HPDE6-E6E7 (cell line): ENCODE measurements around the gene RYR3.

ENCODE experiments used
- DNase-seq: peaks from one replicate; pipeline ENCODE4 v3.0.0; 2011; ENCODE audit warnings: missing footprints; ENCODE audit errors: extremely low spot score

The RYR3 gene

DNA sequence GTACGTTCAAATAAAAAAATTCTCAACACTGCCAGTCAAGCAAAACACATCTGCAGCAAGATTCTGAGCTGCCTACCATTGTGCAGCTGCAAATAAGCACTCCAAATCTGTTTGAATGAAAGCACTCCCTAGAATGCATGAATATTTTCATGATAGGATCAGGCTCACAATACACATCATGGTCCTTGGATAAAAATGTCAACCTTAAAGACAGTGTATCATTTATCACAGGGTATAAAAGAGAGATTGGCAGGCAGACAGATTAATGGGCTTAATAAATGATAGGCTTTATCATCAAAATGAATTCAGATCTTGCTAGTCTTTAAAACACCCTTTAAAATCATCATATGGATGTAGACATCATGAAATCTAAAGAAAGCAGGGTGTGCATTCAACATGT is 9.2 kb downstream of the RYR3 start:
- no peak for DNase-seq

DNA sequence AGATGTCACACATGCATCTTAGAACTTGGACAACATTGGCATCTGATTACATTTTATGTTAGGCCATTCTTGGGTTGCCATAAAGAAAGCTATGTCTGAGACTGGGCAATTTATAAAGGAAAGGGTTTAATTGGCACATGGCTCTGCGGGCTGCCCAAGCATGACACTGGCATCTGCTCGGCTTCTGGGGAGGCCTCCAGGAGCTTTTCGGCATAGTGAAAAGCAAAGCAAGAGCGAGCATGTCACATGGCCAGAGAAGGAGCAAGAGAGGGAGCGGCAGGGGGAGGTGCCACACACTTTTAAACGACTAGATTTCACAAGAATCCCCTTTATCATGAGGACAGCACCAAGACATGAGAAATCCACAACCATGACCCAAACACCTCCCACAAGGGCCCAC is 11.3 kb downstream of the RYR3 start:
- DNase-seq = no peak

DNA sequence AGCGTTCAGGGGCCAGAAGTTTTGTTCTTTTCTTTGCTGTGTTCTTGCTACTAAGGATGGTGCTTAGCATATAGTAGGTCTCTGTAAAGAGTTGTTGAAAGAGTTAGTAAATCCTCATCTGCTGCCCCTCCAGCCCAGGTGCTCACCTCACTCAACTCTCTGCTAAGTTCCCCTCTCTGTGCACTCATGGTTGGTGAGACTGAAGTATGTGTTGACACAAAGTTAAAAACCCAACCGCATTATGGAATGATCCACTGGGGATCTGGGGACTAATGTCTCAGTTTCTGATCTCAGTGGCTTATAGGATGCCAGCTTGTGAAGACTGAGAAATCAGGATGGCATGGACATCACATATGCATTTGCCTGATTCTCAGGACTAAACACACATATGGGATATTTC is 13.8 kb downstream of the RYR3 start:
- no peak for DNase-seq

DNA sequence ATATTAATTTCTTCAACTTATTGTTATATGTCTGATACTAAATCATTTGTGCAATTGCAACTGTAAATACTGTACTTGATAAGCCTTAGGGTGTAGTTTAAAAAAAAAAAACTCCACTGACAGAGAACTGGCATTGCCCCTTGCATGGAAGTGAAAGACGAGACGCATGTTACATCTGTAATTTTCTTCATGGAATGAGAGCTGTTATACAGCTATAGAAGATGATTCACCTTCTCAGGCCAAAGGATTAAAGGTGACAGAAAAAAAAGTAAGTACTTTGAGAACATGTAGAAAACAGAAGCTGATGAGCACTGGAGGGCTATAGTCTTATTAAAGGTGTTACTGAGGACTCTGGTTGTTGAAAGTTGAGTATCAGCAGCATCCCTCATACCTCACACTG is 16.1 kb downstream of the RYR3 start:
- no peak for DNase-seq

DNA sequence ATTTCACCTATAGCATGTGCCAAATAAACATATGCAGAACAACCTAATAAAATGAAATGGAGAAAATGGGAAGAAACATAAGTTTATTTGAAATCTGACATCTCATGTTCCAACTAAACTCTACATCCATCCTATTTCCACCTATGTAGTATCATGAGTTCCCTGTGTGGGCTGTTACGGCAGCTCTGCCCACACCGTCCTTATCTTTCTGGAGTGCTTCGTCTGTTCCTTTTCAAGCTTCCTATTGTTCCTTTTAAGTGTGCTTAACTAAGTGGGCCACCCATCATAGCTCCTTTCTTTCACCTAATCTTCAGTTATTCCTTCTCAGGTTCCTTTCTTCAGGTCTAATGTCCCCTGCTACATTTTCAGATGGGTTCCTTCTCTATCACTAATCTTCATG is 17.3 kb downstream of the RYR3 start:
- no peak for DNase-seq

DNA sequence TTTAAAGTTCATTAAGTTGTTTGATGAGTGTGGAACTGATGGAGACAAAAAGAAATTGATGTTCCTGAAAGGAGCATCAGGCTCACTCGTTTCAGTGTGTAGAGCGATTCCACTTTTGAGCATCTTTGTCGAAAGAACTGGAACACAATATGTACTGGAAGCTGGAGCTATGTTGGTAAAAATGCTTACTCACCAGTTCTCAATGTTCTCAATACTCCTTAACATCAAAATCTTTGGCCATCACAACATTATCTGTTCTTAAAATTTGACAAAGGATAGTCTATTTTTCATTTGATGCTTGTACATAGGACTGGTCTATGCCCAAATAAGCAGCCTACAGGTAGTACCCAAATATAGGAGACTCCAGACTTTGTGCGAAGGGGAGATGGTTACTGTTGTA is 18.7 kb downstream of the RYR3 start:
- no peak for DNase-seq

DNA sequence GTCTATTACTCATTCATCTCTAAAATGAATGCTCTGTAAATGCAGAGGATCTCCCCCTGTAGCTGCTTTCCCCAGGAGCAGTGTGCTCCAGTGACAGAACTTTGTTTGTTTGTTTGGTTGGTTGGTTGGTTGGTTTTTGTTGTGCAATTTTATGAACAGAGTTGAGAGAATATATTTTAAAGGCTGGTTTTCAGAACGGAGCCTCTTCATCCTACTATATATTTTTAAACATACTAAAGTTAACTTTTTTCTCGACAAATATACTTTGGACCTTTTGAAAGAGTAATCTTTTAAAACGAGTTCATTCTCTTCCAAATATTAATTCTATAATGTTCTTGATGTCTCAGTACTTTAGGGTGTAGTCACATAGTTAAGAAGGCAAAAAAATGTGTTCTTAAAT is 20.2 kb downstream of the RYR3 start:
- DNase-seq = no peak

DNA sequence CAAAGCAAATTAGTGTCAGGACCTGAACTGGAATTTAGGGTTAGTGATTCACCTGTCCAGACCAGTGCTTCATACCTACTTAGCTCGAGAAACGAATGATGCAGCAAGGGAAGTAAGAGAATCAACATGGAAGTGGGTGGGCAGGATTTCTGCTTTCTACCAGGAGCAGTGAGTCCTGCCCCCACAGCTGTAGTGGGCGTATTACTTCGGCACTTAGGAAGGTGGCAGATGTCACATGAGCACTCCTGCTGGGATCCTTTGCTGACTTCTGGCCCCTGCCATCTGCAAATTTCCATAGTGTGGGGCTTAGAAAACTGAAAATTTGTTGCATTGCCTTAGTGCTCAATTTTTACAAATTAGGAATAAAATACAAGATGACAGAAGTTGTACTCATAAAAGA is 31.2 kb downstream of the RYR3 start:
- DNase-seq = no peak

DNA sequence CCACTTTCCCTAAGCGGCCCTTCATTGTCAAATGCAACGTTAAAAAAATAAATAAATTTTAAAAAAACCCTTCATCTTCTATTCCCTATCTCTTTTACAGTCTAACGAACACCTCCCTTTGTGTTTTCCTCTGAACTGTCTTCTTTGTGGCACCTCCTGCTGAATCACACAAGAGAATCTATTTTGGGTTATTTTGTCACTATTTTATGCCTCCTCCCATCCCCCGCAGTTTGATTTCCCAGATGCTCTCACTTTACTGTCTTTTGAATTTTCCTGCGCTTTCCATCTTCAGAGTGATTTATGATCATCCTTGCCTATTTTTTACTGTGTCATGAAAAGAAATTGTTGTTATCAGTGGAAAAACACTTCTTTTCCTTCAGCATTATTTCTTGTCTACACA is 32.5 kb downstream of the RYR3 start:
- no peak for DNase-seq

DNA sequence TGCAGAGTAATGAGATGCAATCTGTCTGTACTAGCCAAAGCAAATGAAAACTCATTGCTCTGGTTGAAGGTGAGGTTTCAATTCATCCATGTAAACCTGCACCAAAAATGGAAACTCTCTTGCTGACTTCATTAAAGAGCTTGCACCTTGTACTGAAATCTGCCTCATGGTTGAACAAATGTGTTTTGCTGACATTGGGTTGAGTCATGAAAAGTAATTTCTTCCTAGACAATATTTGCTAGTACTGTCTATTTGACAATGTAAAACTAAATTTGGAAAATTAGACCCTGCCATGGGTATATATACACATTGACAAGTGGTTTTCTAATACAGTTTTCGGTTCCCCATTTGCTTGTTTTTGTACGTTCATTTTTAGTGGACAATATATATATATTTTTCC is 33.3 kb downstream of the RYR3 start:
- no peak for DNase-seq

DNA sequence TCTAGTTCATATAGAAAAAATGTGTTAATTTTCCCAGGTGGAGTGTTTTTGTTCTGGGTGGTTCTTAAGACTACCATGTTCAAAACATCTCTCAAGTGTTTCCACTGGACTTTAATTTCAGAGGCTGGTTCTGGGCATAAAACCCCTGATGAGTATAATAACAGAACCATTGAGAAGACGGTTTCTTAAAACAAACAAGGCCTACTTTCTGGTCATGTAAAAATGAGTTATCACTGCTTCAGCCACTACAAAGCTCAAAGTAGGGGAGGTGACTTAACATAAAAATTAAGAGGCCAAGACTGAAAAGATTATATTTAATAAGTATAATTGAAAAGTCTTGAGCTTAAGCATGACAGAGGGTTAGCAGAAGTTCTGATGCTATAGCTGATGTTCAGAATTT is 33.8 kb downstream of the RYR3 start:
- no peak for DNase-seq

DNA sequence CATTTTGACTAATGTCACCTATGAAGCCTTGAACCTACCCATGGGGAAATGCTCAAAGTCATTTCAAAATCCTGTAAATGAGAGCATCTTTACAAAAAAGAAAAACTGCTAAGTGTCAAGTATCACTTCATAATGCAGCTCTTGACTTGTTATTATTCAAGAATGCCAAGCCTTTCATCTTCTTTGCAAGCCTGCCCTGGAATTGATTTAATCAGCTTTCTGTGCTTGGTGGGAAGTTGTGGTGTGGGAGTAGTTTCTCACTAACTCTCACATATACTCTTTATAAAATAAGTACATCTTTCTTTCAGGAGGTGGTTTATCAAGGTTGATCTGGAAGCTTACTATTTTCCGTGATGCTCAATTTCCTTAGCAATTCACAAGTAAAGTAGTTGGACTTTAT is 43.6 kb downstream of the RYR3 start:
- no peak for DNase-seq

DNA sequence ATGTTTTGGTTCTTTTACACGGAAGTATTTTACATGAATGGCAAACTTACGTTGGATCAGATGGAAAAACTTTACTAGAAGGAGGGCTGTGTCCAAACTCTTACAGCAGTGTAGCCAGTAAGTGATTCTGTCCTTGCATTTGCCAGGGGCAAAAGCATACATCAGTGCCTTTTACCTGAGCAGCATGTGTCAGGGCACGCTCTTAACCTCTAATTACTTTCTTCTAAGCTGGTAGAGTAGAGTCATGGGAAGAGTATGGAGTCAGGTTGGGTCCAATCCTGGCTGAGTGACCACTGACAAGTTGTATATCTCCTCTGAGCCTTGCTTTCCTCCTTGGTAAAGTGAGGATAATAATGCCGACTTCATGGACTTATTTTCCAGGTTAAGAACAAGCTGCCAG is 47.1 kb downstream of the RYR3 start:
- DNase-seq = no peak

DNA sequence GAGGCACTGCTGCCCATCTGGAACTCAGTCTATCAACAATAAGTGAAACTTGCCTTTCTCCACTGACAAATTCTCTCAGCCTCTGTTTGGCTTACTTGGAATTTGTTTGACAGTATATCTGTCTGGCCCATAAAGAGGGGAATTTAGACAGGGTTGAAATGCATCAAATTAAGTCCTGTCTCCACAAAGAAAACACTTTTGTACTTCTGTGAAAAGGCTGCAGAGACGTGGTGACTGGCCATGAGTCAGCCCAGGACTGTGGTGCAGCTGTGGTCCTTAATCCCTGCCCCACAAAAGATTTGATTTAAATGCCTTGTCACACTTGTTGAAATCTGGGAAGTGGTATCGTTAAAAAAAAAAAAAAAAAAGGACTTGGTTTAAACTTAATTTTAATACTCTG is 47.5 kb downstream of the RYR3 start:
- no peak for DNase-seq

DNA sequence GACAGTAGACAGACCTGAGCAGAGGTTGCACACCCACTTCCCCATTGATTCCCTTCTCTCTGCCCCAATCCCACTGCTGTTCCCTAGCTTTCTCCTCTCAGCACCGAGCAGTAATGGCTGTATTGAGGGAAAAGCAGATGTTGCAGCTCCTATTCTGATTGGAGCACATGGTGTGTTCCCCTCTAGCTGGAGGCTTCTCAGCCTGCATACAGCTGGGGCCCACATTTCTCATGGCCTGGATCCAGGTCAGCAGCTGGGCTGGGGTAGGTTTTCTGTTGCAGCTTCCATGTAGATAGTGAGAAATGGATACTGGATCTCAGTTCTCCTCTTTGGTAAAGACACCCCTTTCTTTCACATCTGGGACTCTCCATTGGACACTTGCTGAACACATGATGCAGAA is 50.1 kb downstream of the RYR3 start:
- no peak for DNase-seq

DNA sequence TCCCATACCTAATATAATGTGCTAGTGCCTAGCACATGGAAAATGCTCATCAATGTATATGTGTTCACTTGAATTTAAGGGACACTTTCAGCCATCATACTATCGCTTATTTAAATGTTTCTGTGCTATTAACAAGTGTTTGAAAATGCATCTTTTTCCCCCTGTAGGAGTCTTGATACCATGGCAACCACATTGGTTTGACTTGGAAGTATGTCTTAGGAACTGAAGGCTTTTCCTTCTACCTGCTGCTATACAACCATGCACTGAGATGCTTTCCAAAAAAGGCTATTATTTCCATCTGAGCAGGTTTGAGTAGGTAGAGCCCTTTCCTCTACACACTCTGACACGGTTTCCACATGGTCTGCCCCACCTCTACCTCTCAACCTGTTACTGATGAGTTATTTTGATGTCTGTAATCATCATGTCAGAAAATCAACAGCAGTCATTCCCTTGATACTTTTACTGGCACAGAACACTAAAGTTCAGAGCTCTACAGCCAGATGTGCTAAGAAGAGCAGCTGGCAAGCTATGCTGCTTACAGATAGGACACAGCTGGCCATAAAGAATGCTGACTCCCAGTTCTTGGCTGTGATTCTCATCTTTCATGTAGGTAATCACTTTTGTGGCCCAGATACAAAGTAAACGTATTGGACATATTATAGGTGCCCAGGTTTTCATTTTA is 59.3 kb downstream of the RYR3 start:
- DNase-seq = no peak

DNA sequence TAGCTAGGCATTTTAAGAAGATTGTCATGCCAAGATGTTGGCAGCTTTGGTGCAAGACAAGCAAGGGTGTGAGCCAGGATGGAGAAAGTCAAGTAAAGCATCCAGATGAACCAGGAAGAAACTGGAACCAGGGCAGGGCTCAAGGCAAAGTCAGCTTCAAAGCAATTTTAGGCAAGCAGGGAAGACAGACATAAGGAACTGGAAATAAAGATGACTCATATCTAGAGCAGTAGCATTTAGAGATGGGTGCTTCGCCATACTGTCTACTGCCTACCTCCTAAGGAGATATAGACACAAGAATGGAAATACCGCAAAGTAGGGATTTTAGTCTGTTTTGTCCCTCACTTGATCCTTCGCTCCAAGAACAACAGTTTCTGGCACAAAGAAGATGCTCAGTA is 59.9 kb downstream of the RYR3 start:
- DNase-seq = no peak

DNA sequence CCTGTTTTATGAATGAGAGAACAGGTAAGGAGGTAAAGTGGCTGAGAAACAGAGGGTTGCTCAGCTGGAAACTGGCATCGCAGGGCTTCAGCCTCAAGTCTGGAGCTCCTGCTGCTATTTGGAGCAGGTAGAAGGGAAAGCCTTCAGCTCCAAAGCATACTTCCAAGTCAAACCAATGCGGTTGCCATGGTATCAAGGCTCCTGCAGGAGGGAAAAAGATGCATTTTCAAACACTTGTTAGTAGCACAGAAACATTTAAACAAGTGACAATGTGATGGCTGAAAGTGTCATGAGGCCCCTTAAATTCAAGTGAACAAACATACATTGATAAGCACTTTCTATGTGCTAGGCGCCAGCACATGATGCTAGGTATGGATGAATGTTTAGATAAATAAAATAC is 60.4 kb downstream of the RYR3 start:
- no peak for DNase-seq

DNA sequence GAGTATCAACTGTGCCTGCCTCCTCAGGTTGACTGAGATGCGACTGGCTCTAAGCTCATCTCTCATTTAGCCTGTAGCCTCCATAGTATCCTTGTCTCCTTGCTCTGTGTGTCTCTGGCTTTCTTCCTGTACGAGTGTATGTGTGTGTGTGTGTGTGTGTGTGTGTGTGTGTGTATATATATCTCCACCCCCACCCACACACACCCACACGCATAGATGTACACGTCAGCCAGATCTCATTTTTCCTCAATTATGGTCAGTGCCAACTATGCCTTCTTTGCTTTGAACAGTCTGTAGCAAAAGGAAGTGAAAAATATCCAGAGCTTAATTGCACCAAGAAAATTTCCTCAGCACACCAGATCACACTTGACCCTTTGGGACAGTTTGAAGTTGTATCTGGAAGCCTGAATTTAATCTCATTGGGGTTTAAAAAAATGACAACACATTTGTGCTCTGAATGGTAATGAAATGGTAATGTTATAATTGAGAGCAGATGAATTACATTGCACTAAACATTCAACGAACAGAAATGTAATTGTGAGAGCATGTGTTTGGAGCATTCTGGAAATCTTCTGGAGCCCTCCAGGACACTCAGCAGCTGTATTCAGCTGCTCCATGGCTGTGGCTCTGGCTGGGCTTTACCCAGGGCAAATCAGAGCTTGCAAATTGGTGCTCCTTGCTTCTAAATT is 63.6 kb downstream of the RYR3 start:
- DNase-seq = no peak

DNA sequence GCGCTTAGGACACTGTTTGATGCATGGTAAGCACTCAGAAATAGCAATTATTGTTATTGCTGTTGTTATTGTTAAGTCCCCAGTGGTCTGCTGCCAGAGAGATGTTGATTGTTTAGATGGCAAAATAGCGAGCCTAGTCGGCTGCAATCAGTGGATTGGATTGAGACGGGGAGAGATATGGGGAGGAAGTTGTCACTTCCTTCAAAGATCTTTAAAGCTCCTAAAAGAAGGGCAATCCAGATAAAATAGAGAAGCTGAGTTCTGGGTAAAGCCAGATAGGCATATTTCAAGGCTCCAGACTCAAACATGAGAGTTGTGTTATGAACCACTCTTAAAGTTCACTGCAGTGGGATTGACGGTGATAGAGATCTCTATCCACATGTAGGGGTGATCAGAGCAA is 64.5 kb downstream of the RYR3 start:
- DNase-seq = no peak

DNA sequence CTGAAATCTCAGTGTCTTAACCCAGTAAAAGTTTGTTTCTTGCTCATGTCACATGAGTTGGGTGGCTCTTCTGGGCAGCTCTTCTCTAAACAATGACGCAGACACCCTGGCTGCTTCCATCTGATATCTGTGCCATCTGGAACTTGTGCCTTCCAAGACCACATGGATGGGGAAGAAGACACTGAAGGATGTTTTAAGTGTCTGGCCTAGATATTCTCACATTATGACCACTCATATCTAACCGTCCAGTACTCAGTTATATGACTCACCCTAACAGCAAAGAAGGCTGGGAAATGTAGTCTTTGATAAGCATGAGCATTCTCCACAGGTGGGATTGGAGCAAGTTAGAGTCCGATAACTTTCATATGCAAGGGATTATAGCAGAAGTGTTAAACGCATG is 66.4 kb downstream of the RYR3 start:
- DNase-seq = no peak

DNA sequence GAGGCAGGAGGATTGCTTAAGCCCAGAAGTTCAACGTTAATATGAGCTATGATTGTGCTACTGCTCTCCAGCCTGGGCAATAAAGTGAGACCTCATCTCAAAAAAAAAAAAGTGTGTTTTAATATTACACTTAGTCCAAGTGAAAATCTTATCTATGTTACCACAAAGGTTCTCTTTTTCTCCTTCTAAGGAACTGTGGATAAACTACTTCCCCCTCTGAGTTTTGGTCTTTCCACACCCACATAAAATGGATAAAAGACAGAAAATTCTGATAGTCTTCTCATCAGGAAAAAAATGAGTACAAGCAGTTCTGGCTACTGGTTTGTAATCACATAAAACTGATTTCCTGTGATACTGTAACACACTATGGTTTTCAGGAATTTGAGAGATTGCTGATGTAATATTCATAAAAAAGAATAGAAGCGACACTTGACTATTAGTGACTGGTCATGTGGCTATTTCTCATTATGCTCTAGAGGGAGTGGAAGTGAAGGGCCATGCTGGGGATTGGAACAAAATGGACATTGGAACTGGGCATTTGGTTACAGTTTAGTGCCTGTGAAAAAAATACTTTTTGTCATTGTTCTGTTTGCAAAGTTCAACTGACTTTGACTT is 68.2 kb downstream of the RYR3 start:
- DNase-seq = no peak

DNA sequence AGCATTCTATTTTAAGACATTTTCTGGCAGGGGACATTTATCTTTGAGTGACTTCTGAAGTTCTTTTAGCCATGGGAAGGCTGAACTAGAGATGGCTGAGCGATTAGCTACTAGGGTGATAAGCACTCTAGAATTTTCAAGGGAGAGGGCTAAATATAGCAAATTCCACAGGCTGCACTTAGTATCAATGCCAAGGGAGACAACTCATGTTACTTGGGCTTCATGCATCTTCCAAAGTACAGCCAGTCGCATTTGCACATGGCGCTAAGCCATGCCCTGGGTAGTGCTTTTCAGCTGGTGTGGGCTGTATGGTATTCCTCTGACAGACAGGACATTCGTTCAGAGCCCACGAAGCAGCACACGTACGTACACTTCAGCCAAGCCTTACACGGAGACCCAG is 69.6 kb downstream of the RYR3 start:
- no peak for DNase-seq

DNA sequence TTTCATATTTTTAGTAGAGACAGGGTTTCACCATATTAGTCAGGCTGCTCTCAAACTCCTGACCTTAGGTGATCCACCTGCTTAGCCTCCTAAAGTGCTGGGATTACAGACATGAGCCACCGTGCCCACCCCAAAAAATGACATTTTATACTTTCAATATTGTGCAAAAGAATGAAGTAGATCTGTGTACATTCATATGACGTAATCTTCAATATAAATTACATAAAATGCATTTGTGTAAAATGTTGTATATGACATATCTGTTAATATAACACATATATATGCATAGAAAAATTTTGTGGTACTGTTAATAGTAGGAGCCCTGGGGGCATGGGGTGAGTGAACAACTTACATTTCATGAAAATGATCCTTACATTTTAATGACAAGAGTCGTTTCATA is 71.7 kb downstream of the RYR3 start:
- no peak for DNase-seq
